Measurements from ENCODE around the gene BMP7.

The BMP7 gene

GRCh38 chr20:57266291-57267157 lies at the start of gene BMP7:
BMP7 (minus strand) TSS chr20:57266641; CDS start chr20:57266122, 519 bp downstream.
- DNase-seq (ENCODE audit: low read depth): no peak

DNA sequence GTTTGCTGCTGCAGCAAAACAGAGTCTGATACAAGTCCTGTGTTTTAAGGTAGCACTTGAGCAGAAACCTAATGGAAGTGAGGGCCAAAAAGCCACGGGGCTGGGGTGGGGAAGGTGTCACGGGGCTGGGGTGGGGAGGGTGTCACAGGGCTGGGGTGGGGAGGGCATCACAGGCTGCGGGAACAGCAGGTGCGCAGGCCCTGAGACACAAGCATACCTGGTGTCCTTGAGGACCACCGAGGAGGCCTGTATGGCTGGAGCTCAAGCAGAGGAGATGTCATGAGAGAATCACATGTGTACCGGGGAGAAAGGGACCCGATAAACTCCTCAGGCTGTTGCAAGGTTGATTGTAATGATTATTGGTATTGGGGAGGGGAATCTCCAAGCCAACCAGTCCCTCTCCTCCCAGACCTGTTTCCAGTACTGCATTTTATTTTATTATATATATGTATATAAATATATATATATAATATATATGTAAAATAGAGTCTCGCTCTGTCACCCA lies 49.6 kb upstream of the BMP7 start:
- no peak for DNase-seq (ENCODE audit: low read depth)

GRCh38 chr20:57315083-57315975 lies 48.9 kb upstream of the BMP7 start:
- no peak for DNase-seq (ENCODE audit: low read depth)

- DNase-seq (ENCODE audit: low read depth): no peak
These were observed 47.5 kb upstream of the BMP7 start for GRCh38 chr20:57313951-57314350.

- DNase-seq (ENCODE audit: low read depth): no peak
These were observed 46.8 kb upstream of the BMP7 start for GRCh38 chr20:57313230-57313629.

DNA sequence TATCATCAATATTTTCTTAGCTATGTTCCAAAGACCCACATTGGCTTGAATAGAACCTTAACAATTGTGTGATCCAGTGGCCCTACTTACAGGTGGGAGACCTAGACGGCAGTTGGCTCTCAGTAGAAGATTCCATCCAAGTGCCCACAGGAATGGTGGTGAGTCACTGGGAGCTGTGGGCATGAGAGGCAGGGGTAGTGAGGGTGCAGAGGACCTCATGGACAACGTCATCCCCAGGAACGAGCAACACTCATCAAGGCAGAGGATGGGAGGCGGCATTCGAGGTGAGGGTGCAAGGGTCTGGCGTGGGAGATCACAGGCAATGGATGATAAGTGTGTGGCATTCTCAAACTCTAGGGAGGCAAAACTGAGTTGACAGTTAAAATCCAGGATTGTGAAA lies 45.7 kb upstream of the BMP7 start:
- no peak for DNase-seq (ENCODE audit: low read depth)

- DNase-seq (ENCODE audit: low read depth): no peak
These were observed 44.5 kb upstream of the BMP7 start for GRCh38 chr20:57310821-57311514.

GRCh38 chr20:57309544-57310115 lies 43.2 kb upstream of the BMP7 start:
- no peak for DNase-seq (ENCODE audit: low read depth)

- DNase-seq (ENCODE audit: low read depth): no peak
These were observed 42.2 kb upstream of the BMP7 start for GRCh38 chr20:57308451-57309271.

GRCh38 chr20:57306747-57307146 lies 40.3 kb upstream of the BMP7 start:
- no peak for DNase-seq (ENCODE audit: low read depth)

DNA sequence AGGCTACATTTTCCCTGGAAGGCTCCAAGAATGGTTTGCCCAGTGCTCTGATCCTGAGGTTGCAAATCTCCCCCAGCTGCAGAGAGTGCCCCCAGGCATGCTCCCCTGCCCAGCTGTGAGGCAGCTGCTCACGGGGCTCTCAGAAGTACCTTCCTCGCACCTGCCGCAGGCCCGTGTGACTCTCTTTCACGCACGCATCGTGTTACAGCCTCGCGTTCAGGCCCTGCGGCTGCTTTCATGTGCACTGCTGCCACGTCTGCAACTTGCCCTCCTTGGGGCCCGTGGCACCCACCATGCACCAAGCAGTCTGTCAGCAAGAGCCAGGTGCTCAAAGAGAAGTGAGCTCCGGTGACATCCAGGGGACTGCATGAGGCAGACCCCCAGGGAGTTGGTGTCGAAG lies 34.6 kb upstream of the BMP7 start:
- DNase-seq (ENCODE audit: low read depth): no peak

- DNase-seq (ENCODE audit: low read depth): no peak
These were observed 32.0 kb upstream of the BMP7 start for GRCh38 chr20:57298457-57298856.

DNA sequence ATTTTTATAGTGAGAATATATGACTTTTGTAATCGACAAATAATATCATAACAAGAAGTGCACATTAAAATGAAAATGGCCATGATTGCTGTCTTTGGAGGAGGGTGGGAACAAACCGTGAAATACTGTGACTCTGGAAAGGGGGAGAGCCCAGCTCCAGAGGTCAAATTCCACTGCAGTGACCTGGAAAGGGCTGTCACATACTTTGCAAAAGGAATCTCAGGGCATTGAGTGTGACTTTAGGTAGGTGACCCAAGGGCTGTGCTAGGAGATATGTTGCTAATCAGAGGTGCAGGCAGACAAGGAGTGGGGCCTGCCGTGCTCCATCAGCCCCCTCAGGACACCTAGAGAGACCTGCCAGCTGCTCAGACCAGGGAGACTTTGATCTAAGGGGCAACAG lies 28.1 kb upstream of the BMP7 start:
- DNase-seq (ENCODE audit: low read depth): no peak

GRCh38 chr20:57293995-57294394 lies 27.6 kb upstream of the BMP7 start:
- no peak for DNase-seq (ENCODE audit: low read depth)

DNA sequence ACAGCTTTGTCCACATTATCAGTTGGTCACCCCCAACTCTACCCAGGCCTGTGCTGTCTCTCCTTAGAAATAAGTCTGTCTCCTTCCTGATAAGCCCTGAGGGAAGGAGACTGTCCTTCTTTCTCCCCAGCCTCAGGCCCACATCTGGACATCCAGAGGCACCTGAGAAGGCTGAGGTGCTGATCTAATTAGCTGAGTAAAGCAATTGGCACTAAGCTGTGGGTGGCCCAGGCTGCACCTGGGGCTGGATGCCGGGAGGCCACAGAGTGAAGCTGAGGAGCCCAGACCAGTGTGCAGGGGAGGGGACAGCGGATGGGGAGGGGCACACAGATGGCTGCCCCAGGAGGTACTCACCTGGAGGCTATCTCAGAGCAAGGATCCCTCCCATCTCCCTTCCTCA lies 26.2 kb upstream of the BMP7 start:
- DNase-seq (ENCODE audit: low read depth): no peak

GRCh38 chr20:57291694-57292093 lies 25.3 kb upstream of the BMP7 start:
- no peak for DNase-seq (ENCODE audit: low read depth)

DNA sequence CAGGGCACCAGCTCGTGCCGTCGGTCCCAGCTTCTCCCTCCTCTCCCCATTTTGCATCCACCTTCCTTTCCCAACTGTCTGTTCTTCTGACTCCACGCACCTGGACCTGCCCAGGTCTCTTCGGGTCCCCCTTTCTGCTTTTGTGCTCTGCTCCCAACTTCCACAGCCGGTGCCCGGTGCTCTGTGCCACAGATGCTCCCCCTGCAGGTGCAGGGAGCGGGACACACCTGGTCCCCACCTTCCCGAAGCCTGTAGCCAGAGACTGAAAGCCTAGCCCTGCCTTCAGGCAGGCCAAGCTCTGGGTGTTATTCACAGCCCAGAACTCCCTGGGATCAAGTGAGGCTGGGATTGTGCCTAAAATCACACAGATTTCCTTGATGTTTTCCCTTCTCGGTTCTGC lies 24.6 kb upstream of the BMP7 start:
- no peak for DNase-seq (ENCODE audit: low read depth)

DNA sequence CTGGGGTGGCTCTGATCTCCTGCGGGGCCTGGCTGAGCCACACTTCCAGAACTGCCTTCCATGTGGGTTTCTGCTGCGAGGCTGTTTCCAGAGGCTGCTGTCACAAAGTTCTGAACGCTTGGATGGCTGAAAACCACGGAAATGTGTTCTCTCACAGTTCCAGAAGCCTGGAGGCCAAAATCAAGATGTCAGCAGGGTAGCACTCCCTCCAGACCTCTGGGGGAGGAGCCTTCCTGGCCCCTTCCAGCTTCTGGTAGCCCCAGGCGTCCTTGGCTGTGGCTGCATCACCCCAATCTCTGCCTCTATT lies 23.7 kb upstream of the BMP7 start:
- no peak for DNase-seq (ENCODE audit: low read depth)

GRCh38 chr20:57289391-57290177 lies 23.1 kb upstream of the BMP7 start:
- DNase-seq (ENCODE audit: low read depth): no peak

- no peak for DNase-seq (ENCODE audit: low read depth)
These were observed 22.3 kb upstream of the BMP7 start for GRCh38 chr20:57288651-57289277.
